SKM-1 (cell line): ENCODE data around the gene DCTD.

Experiments
- DNase-seq: peaks from one replicate; lab custom pipeline; 2025; ENCODE audit not compliant: unreplicated experiment; lab: John Stamatoyannopoulos, UW

Gene DCTD

GRCh38 chr4:182894681-182895275 is 22.4 kb downstream of the DCTD start:
- DNase-seq = no peak

GRCh38 chr4:182893474-182894080 is 23.6 kb downstream of the DCTD start:
- DNase-seq = no peak

GRCh38 chr4:182893047-182893446 is 24.1 kb downstream of the DCTD start:
- no peak for DNase-seq

- DNase-seq = no peak
Observed at GRCh38 chr4:182890202-182890601, 27.0 kb downstream of the DCTD start.

GRCh38 chr4:182888891-182889290 is 28.3 kb downstream of the DCTD start:
- DNase-seq = no peak

GRCh38 chr4:182886768-182887167 is 30.4 kb downstream of the DCTD start:
- no peak for DNase-seq

GRCh38 chr4:182886205-182886604 is 31.0 kb downstream of the DCTD start:
- no peak for DNase-seq

GRCh38 chr4:182885738-182886077 is 31.5 kb downstream of the DCTD start:
- no peak for DNase-seq

- DNase-seq = no peak
Observed at GRCh38 chr4:182885022-182885737, 32.0 kb downstream of the DCTD start.

- no peak for DNase-seq
Observed at GRCh38 chr4:182884040-182884439, 33.1 kb downstream of the DCTD start.

GRCh38 chr4:182883351-182883750 is 33.8 kb downstream of the DCTD start:
- DNase-seq = no peak

GRCh38 chr4:182881914-182882313 is 35.3 kb downstream of the DCTD start:
- no peak for DNase-seq

GRCh38 chr4:182880387-182881356 is 36.5 kb downstream of the DCTD start:
- no peak for DNase-seq

GRCh38 chr4:182879913-182880312 is 37.3 kb downstream of the DCTD start:
- DNase-seq = no peak

GRCh38 chr4:182878633-182879495 is 38.3 kb downstream of the DCTD start:
- DNase-seq = no peak

GRCh38 chr4:182877326-182877883 is 39.8 kb downstream of the DCTD start:
- no peak for DNase-seq

- no peak for DNase-seq
Observed at GRCh38 chr4:182876427-182876826, 40.8 kb downstream of the DCTD start.

- DNase-seq = no peak
Observed at GRCh38 chr4:182875453-182876405, 41.5 kb downstream of the DCTD start.

- no peak for DNase-seq
Observed at GRCh38 chr4:182874797-182875345, 42.3 kb downstream of the DCTD start.
